IPS-20b (cell line): Measurements from ENCODE around the gene ZBTB45.

Source experiments
- H3K27ac ChIP-seq: one replicate; pipeline ENCODE4 v1.5.1; 2013; ENCODE audit warnings: low read length
- H3K27me3 ChIP-seq: 2 replicates; pipeline ENCODE4 v1.6.1; 2013; ENCODE audit warnings: mild to moderate bottlenecking, low read length, inconsistent platforms; ENCODE audit not compliant: insufficient read depth
- H3K36me3 ChIP-seq: 2 replicates; pipeline ENCODE4 v1.6.1; 2013; ENCODE audit warnings: low read depth, mild to moderate bottlenecking, inconsistent platforms, low read length, moderate library complexity; ENCODE audit not compliant: insufficient read depth
- H3K4me1 ChIP-seq: 2 replicates; pipeline ENCODE4 v1.6.1; 2013; ENCODE audit warnings: mild to moderate bottlenecking, control low read depth, inconsistent platforms, low read length, moderate library complexity; ENCODE audit not compliant: insufficient read depth
- H3K4me3 ChIP-seq: 2 replicates; pipeline ENCODE4 v1.5.1; 2013; ENCODE audit warnings: mild to moderate bottlenecking, low read length, inconsistent platforms
- H3K9ac ChIP-seq: 2 replicates; pipeline ENCODE4 v1.6.1; 2013; ENCODE audit warnings: low read depth, mild to moderate bottlenecking, inconsistent platforms, low read length, moderate library complexity
- H3K9me3 ChIP-seq: 2 replicates; pipeline ENCODE4 v1.6.1; 2013; ENCODE audit warnings: mild to moderate bottlenecking, low read depth, low read length, inconsistent platforms; ENCODE audit not compliant: insufficient read depth

The ZBTB45 gene

DNA sequence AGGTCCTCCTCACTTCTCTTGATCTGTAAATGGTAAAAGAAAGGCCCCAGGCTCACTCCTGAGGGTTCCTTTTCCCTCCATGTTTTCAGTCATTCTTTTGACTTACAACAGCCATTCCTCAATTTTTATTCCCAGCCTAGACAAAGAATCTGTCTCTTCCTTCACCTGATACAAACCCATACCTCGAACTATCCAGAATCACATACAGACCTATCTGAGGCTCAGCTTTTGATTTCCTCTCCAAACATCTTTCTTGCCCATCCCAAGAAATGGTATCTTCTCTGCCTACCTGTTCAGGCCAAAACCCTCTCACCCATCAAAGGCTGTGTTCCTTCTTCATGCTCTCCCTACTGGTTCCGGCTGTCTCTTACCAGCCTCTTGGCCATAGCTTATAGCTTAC lies 33.0 kb upstream of the ZBTB45 start:
- peaks cover 10% of the 10 kb centered on the region for H3K4me1 ChIP-seq
- H3K4me3 ChIP-seq: no peak overlapping the region
- H3K9ac ChIP-seq: no peak overlapping the region
- H3K36me3 ChIP-seq: peaks cover 66% of the 10 kb centered on the region
- no peaks in the 10 kb centered on the region for H3K9me3 ChIP-seq
- H3K27me3 ChIP-seq: no peaks in the 10 kb centered on the region
- H3K27ac ChIP-seq: no peak overlapping the region

DNA sequence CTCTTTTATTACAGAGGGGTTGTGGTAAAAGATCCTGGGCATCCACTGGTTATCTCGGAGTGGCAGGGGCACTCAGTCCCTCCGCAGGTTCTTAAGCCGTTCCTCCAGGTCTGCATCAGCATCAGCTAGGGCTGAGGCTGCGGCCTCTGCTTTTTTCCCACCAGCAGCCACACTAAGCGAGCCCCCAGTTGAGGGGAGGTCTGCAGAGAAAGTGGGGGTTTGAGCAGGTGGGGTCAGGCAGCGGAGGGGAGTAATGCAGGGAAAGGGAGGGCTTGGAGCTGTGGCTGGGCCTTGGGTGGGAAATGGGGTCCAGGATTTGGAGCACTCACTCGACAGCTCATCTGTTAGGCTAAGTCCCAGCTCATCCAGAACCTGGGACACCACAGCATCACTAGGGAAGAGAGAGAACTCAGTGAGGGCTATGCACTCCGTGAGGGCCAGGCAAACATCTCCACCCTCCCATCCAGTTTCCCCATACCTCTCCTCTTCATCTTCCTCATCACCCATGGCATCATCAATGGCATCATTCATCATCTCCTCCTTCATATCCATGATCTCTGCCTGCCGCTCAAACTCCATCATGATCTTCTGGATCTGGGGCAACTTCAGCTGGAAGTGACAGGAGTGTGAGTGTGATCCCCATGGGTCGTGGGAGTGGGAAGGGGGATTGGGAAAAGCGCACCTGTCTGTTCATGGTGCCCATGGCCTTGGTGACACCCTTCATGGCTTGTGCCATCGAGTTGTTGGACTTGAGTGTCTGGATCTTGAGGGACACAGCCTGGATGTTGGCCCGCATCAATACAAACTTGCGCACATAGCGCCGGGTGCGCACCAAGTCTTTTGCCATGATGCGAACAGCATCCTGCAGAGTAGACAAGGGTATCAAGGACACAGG lies 32.2 kb upstream of the ZBTB45 start:
- H3K4me3 ChIP-seq: no peak overlapping the region
- H3K9ac ChIP-seq: no peak overlapping the region
- H3K36me3 ChIP-seq: peaks cover 72% of the 10 kb centered on the region
- no peaks in the 10 kb centered on the region for H3K9me3 ChIP-seq
- H3K4me1 ChIP-seq: peaks cover 4% of the 10 kb centered on the region; the same call in 1 of the 2 replicates
- no peaks in the 10 kb centered on the region for H3K27me3 ChIP-seq
- no peak overlapping the region for H3K27ac ChIP-seq

DNA sequence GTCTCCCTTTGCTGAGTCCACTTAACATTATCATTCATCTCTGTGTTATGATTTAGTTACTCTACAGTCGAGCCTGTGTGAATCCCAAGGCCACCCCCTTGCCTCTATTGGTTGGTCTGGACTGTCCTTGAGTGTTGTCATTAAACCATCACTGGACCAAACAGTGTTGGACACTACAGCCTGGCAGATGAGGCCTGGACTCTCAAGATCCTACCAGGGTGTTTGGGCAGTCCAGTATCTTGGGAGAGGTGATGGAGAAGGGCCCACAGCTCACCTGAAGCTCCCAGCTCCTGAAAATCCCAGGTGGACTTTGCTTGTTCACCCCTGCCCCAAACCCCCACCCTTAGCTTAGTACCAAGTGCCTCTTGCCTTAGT lies 31.5 kb upstream of the ZBTB45 start:
- Histone ChIP-seq H3K9ac (no peak overlapping the region), H3K27ac (no peak overlapping the region), H3K9me3 (no peaks in the 10 kb centered on the region), H3K36me3 (peaks cover 72% of the 10 kb centered on the region), H3K27me3 (no peaks in the 10 kb centered on the region), H3K4me3 (no peak overlapping the region), H3K4me1 (peaks cover 9% of the 10 kb centered on the region)

DNA sequence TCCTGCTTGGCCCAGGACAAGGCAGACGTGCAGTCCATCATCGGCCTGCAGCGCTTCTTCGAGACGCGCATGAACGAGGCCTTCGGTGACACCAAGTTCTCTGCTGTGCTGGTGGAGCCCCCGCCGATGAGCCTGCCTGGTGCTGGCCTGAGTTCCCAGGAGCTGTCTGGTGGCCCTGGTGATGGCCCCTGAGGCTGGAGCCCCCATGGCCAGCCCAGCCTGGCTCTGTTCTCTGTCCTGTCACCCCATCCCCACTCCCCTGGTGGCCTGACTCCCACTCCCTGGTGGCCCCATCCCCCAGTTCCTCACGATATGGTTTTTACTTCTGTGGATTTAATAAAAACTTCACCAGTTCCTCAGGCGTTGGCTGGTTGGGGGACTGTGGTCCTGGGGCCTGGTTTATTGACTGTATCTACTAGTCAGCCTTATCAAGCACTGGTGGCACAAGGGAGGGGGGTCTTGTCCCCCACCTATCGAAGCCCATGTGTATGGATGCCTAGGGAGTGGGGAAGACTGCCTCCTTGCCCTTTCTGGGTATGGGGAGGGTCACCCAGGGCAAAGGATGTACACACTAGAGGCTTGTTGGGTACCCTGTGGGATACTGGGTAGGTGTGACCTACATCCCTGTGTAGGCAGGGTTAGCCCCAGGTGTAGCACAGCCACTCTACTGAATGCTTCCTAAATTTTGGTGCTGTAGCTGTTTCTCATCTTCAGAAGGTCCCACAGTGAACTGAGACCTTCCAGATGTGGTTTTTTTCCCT lies 30.9 kb upstream of the ZBTB45 start:
- Histone ChIP-seq H3K4me1 (peaks cover 12% of the 10 kb centered on the region), H3K9ac (no peak overlapping the region), H3K27ac (no peak overlapping the region), H3K9me3 (no peaks in the 10 kb centered on the region), H3K4me3 (no peak overlapping the region), H3K27me3 (no peaks in the 10 kb centered on the region), H3K36me3 (peaks cover 75% of the 10 kb centered on the region)

DNA sequence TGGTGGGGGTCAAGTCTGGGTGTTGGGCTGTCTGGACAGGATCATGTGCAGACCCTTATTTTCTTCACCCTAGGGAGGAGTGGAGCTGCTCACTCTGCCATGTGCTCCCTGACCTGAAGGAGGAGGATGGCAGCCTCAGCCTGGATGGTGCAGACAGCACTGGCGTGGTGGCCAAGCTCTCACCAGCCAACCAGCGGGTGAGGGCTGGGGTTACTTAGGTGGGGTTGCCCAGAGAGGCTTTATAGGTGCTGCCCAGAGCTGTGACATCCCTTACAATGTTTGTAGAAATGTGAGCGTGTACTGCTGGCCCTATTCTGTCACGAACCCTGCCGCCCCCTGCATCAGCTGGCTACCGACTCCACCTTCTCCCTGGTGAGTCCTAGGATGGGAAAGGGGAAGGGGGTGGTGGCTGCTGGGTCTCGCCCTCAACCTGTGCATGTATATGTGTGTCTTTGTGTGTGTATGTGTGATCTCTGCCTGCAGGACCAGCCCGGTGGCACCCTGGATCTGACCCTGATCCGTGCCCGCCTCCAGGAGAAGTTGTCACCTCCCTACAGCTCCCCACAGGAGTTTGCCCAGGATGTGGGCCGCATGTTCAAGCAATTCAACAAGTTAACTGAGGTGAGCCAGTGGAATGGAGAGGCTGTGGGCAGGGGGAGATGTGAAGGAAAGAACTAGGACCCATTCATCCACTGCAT lies 30.2 kb upstream of the ZBTB45 start:
- no peaks in the 10 kb centered on the region for H3K9me3 ChIP-seq
- H3K36me3 ChIP-seq: peaks cover 82% of the 10 kb centered on the region
- peaks cover 12% of the 10 kb centered on the region for H3K4me1 ChIP-seq
- H3K4me3 ChIP-seq: no peak overlapping the region
- H3K27ac ChIP-seq: no peak overlapping the region
- no peak overlapping the region for H3K9ac ChIP-seq
- H3K27me3 ChIP-seq: no peaks in the 10 kb centered on the region

DNA sequence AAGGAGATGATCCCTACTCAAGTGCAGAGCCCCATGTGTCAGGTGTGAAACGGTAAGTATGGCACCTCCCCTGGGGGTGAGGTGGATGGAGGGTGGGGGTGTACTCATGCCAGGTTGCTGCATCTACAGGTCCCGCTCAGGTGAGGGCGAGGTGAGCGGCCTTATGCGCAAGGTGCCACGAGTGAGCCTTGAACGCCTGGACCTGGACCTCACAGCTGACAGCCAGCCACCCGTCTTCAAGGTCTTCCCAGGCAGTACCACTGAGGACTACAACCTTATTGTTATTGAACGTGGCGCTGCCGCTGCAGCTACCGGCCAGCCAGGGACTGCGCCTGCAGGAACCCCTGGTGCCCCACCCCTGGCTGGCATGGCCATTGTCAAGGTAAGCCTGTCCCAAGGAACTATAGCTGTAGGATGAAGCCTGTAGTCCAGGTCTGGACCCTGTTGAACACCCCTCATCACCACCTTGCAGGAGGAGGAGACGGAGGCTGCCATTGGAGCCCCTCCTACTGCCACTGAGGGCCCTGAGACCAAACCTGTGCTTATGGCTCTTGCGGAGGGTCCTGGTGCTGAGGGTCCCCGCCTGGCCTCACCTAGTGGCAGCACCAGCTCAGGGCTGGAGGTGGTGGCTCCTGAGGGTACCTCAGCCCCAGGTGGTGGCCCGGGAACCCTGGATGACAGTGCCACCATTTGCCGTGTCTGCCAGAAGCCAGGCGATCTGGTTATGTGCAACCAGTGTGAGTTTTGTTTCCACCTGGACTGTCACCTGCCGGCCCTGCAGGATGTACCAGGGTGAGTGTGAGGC lies 29.5 kb upstream of the ZBTB45 start:
- H3K9ac ChIP-seq: no peak overlapping the region
- H3K27me3 ChIP-seq: no peaks in the 10 kb centered on the region
- no peak overlapping the region for H3K27ac ChIP-seq
- no peaks in the 10 kb centered on the region for H3K9me3 ChIP-seq
- H3K4me1 ChIP-seq: peaks cover 12% of the 10 kb centered on the region
- H3K36me3 ChIP-seq: peaks cover 82% of the 10 kb centered on the region
- no peak overlapping the region for H3K4me3 ChIP-seq

DNA sequence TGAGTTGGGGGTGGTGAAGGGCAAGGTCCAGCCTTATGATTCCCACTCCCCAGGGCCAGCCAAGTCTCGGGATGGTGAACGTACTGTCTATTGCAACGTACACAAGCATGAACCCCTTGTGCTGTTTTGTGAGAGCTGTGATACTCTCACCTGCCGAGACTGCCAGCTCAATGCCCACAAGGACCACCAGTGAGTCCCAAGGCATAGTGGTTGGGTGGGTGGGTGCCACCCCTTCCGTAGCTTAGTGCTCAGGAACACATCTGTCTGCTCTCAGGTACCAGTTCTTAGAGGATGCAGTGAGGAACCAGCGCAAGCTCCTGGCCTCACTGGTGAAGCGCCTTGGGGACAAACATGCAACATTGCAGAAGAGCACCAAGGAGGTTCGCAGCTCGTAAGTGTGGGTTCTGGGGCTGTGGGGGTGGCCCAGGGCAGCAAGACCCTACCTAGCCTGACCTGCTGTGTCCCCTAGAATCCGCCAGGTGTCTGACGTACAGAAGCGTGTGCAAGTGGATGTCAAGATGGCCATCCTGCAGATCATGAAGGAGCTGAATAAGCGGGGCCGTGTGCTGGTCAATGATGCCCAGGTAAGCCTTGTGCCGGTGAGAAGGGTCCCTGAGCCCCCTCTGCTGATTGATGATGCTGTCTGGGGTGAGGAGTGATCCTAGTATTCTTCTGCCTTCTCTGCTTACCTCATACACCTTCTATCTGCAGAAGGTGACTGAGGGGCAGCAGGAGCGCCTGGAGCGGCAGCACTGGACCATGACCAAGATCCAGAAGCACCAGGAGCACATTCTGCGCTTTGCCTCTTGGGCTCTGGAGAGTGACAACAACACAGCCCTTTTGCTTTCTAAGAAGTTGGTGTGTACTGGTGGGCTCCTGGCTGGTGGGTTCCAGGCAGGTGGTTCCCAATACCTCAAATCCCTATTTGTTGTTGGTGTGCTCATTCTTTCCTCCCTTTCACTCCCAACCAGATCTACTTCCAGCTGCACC lies 28.0 kb upstream of the ZBTB45 start:
- Histone ChIP-seq H3K36me3 (peaks cover 78% of the 10 kb centered on the region), H3K4me1 (peaks cover 9% of the 10 kb centered on the region), H3K9me3 (no peaks in the 10 kb centered on the region), H3K27ac (no peak overlapping the region), H3K9ac (no peak overlapping the region), H3K4me3 (peak overlapping the region; percentile 7; the same call in 1 of the 2 replicates), H3K27me3 (peaks cover 2% of the 10 kb centered on the region)

DNA sequence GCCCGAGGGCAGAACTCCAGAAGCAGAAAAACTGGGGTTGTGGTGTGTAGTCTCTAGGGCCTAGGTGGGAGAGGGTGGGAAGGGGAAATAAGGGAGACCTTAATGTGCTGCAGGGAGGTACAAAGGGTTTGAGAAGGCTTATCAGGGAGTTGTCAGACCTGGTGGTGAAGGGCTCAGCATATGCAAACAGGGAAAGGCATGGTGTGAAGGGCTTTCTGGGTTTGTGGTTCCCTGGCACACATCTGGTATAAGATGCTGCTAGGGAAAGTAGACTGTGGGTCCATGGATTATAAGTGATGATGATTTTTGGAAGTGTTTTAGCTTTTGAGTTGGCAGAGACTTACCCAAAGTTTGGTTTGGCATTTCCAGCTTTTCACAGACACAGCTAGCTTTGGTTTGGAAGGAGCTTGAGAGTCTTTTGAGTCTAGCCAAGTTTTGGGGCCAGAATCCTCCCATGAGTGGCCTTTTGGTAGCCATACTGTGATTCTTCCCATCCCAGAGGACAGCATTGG lies 26.5 kb upstream of the ZBTB45 start:
- Histone ChIP-seq H3K36me3 (peaks cover 62% of the 10 kb centered on the region), H3K27me3 (peaks cover 16% of the 10 kb centered on the region)

DNA sequence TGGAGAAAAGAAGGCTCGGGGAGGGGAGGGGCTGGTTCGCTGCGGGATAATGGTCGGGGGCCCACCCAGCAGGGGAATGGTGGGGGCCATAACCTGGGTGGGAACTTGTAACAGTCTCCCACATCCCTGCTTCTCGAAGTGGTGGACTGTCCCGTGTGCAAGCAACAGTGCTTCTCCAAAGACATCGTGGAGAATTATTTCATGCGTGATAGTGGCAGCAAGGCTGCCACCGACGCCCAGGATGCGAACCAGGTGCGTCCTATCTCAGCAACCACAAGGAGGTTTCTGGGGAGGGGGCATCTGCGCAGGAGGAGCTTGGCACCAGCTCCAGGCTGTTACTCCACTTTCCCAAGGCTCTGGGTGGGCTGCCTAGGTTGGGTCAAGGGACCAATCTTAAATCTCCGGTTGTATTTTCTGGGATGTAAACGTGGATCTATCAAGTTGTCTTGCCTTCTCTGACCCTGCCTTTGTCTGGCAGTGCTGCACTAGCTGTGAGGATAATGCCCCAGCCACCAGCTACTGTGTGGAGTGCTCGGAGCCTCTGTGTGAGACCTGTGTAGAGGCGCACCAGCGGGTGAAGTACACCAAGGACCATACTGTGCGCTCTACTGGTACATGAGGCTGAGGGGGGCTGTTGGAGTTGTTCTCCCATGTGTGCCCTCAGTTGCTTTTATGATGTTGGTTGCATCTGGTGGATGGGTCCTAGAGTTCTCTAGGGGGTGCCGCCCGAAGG lies 25.8 kb upstream of the ZBTB45 start:
- H3K27me3 ChIP-seq: peaks cover 22% of the 10 kb centered on the region
- H3K27ac ChIP-seq: no peak overlapping the region
- H3K9me3 ChIP-seq: no peaks in the 10 kb centered on the region
- H3K4me1 ChIP-seq: peaks cover 9% of the 10 kb centered on the region
- H3K4me3 ChIP-seq: peak overlapping the region; percentile 98
- peak overlapping the region; percentile 96 for H3K9ac ChIP-seq
- peaks cover 56% of the 10 kb centered on the region for H3K36me3 ChIP-seq

More for the DNA sequence above, 26.5 kb upstream of the ZBTB45 start:
- Histone ChIP-seq H3K4me1 (peaks cover 9% of the 10 kb centered on the region), H3K4me3 (peak overlapping the region; percentile 98), H3K27ac (no peak overlapping the region), H3K9me3 (no peaks in the 10 kb centered on the region), H3K9ac (peak overlapping the region; percentile 96)
